Stimulated activated naive CD4-positive, alpha-beta T cell (primary cell): ENCODE data around the gene PRAMEF2.
"Not testable (repeated sequence)": the region's sequence is repeated elsewhere in the genome, so short reads cannot be mapped to it uniquely, and the experiment has no call there.

Source experiments
- DNase-seq, 6 experiments: peaks; one replicate each; lab custom pipeline; 2025; lab: John Stamatoyannopoulos, UW

The PRAMEF2 gene

GRCh38 chr1:12856786-12857185 lies at the start of gene PRAMEF2:
Gene PRAMEF2 (plus strand): TSS chr1:12857086. CDS start chr1:12859010, 1,924 bp downstream.
- not testable (repeated sequence) for DNase-seq

GRCh38 chr1:12809933-12810332 lies 47.0 kb upstream of the PRAMEF2 start:
- DNase-seq = no peak

GRCh38 chr1:12810691-12811408 lies 46.0 kb upstream of the PRAMEF2 start:
- DNase-seq = no peak

- no peak for DNase-seq
Measured at GRCh38 chr1:12811409-12811784, 45.5 kb upstream of the PRAMEF2 start.

GRCh38 chr1:12819061-12819460 lies 37.8 kb upstream of the PRAMEF2 start:
- DNase-seq = not testable (repeated sequence)

GRCh38 chr1:12831310-12831709 lies 25.6 kb upstream of the PRAMEF2 start, which contains the start of gene PRAMEF11:
Gene PRAMEF11 (minus strand): TSS chr1:12831410. CDS start chr1:12828789, 2,621 bp downstream.
- not testable (repeated sequence) for DNase-seq

- DNase-seq = not testable (repeated sequence)
Measured at GRCh38 chr1:12833251-12833650, 23.6 kb upstream of the PRAMEF2 start.

GRCh38 chr1:12848620-12849019 lies 8.3 kb upstream of the PRAMEF2 start, which contains the start of gene HNRNPCL1:
Gene HNRNPCL1 (minus strand): TSS chr1:12848720. CDS start chr1:12848289, 431 bp downstream.
- not testable (repeated sequence) for DNase-seq

- no peak for DNase-seq
Measured at GRCh38 chr1:12851779-12852178, 5.1 kb upstream of the PRAMEF2 start.

- DNase-seq = not testable (repeated sequence)
Measured at GRCh38 chr1:12863131-12863880, 6.4 kb downstream of the PRAMEF2 start.

- DNase-seq = not testable (repeated sequence)
Measured at GRCh38 chr1:12878453-12878852, 21.6 kb downstream of the PRAMEF2 start.

GRCh38 chr1:12886101-12886500 lies 29.2 kb downstream of the PRAMEF2 start, which contains the start of gene PRAMEF4:
Gene PRAMEF4 (minus strand): TSS chr1:12886201. CDS start chr1:12883394, 2,807 bp downstream.
- DNase-seq = not testable (repeated sequence)

GRCh38 chr1:12898170-12898569 lies 41.3 kb downstream of the PRAMEF2 start, which contains the start of gene PRAMEF10:
Gene PRAMEF10 (minus strand): TSS chr1:12898270. CDS start chr1:12895847, 2,423 bp downstream.
- not testable (repeated sequence) for DNase-seq

GRCh38 chr1:12899186-12899585 lies 42.3 kb downstream of the PRAMEF2 start:
- DNase-seq = not testable (repeated sequence)

GRCh38 chr1:12903793-12904572 lies 47.1 kb downstream of the PRAMEF2 start:
- not testable (repeated sequence) for DNase-seq
